Omental fat pad (tissue), 4 donors: ENCODE results near the gene FGF12. TPM values are rescaled to one million over a fixed set of nuclear protein-coding genes. Genes with fewer than 3 reads are reported as not detected.

Experiments
- ATAC-seq: fragments of 150-250 bp; one replicate; pipeline ENCODE4 v1.9.1; 2016; ENCODE audit warnings: mild to moderate bottlenecking, moderate library complexity; ENCODE audit not compliant: low FRiP score
- DNase-seq: peaks from one replicate; pipeline ENCODE4 v3.0.0-alpha.2; 2019; ENCODE audit warnings: low spot score
- total RNA-seq, 4 donors: library from RNA; depleted of rRNA; stranded (reverse); fragments of >200 nt; gene quantifications; one replicate each; pipeline ENCODE4 v1.1.0, GENCODE V29; 2016
- TF ChIP-seq, protein P1 (sequence below), 3 donors: fragments of 450-650 bp; IDR thresholded peaks; one replicate each; pipeline ENCODE4 v1.5.1; 2016 to 2017; ENCODE audit warnings: antibody characterized with exemption in 3 of 3, mild to moderate bottlenecking in 3 of 3, moderate library complexity in 2 of 3

FGF12 gene
- total RNA-seq, 4 donors from 2014 or later: 2.4 to 9.3 (median 2.9) TPM

DNA sequence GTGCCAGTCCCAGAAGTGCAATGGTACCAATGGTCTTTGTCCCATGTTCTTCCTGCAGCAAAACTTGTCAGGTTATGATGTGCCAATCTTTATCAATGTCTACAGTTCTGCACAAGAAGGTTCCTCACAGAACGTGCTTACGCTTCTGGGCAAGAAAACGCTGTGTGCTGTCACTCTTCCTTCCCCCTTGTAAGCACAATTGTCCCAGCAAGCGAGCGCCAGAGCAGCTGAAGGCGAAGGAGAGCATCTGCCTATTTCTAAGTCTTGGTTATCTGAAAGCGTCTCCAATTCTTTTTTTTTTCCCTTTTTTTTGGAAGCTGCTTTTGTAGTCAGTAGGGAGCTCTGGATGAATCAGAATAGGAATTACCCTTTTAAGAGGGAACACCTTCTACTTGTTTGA is 514.4 kb downstream of the FGF12 start:
- ATAC-seq: no peak
- TF ChIP-seq, protein P1, sequence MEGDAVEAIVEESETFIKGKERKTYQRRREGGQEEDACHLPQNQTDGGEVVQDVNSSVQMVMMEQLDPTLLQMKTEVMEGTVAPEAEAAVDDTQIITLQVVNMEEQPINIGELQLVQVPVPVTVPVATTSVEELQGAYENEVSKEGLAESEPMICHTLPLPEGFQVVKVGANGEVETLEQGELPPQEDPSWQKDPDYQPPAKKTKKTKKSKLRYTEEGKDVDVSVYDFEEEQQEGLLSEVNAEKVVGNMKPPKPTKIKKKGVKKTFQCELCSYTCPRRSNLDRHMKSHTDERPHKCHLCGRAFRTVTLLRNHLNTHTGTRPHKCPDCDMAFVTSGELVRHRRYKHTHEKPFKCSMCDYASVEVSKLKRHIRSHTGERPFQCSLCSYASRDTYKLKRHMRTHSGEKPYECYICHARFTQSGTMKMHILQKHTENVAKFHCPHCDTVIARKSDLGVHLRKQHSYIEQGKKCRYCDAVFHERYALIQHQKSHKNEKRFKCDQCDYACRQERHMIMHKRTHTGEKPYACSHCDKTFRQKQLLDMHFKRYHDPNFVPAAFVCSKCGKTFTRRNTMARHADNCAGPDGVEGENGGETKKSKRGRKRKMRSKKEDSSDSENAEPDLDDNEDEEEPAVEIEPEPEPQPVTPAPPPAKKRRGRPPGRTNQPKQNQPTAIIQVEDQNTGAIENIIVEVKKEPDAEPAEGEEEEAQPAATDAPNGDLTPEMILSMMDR (IDR thresholded peaks at IDR 0.05): no peak

GRCh38 chr3:192212335-192212734 is 515.0 kb downstream of the FGF12 start:
- TF ChIP-seq, protein P1 (IDR thresholded peaks at IDR 0.05): no peak
- DNase-seq (no peak), ATAC-seq (no peak)

More for the DNA sequence above, 514.4 kb downstream of the FGF12 start:
- no peak for DNase-seq

- ATAC-seq (no peak), DNase-seq (no peak)
- TF ChIP-seq, protein P1 (IDR thresholded peaks at IDR 0.05): no peak
Observed at GRCh38 chr3:192207651-192208050, 519.7 kb downstream of the FGF12 start.

- TF ChIP-seq, protein P1 (IDR thresholded peaks at IDR 0.05): no peak
- no peak for DNase-seq
- no peak for ATAC-seq
Observed at GRCh38 chr3:192207239-192207638, 520.1 kb downstream of the FGF12 start.

GRCh38 chr3:192194085-192194484 is 533.3 kb downstream of the FGF12 start:
- TF ChIP-seq, protein P1 (IDR thresholded peaks at IDR 0.05): no peak
- no peak for ATAC-seq
- no peak for DNase-seq

GRCh38 chr3:192188218-192188835 is 539.0 kb downstream of the FGF12 start:
- ATAC-seq (no peak), DNase-seq (peak; percentile 30)
- TF ChIP-seq, protein P1 (IDR thresholded peaks at IDR 0.05): no peak

DNA sequence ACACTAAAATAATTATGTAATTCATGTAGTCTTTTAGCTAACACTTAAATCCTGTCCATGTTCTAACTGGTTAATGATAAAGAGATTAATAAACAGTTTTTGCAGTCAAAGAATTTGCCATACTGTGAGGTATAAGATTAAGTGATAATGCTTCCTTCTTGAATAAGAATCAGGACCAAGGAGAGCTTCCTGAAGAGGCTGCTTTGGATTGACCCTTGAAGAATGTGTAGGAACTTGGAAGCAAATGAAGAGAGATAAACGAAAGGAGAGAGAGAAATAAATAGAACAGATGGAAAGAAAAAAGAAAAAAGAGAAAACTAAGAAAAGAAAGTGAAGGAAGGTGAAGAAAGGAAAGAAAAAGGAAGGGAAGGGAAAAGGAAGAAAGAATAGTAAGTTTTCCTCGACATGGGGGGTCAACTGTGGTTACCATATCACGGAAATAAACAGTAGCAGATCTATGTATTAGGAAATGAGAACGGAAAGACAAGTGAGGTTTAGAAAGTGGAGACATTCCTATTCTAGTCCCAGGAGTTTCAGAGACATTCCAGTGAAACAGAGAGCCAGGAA is 539.8 kb downstream of the FGF12 start:
- TF ChIP-seq, protein P1 (IDR thresholded peaks at IDR 0.05): no peak
- DNase-seq (no peak), ATAC-seq (no peak)
